Measurements from ENCODE around the gene NUP93.

The NUP93 gene

GRCh38 chr16:56773532-56773931 lies 43.6 kb downstream of the NUP93 start:
- TF ChIP-seq CTCF (IDR thresholded peaks at IDR 0.05; ENCODE audit: low read depth, low read length) = no peak
- DNase-seq (ENCODE audit: extremely low read depth, low read depth) = no peak

- TF ChIP-seq CTCF (IDR thresholded peaks at IDR 0.05; ENCODE audit: low read depth, low read length) = no peak
- no peak for DNase-seq (ENCODE audit: extremely low read depth, low read depth)
Observed at GRCh38 chr16:56774016-56774680, 44.2 kb downstream of the NUP93 start.

- DNase-seq (ENCODE audit: extremely low read depth, low read depth) = no peak
- no peak for TF ChIP-seq CTCF (IDR thresholded peaks at IDR 0.05; ENCODE audit: low read depth, low read length)
Observed at GRCh38 chr16:56775162-56775561, 45.2 kb downstream of the NUP93 start.

- DNase-seq (ENCODE audit: extremely low read depth, low read depth) = no peak
- TF ChIP-seq CTCF (IDR thresholded peaks at IDR 0.05; ENCODE audit: low read depth, low read length) = no peak
Observed at GRCh38 chr16:56776562-56776961, 46.6 kb downstream of the NUP93 start.

- no peak for TF ChIP-seq CTCF (IDR thresholded peaks at IDR 0.05; ENCODE audit: low read depth, low read length)
- DNase-seq (ENCODE audit: extremely low read depth, low read depth) = no peak
Observed at GRCh38 chr16:56777001-56777400, 47.1 kb downstream of the NUP93 start.

- TF ChIP-seq CTCF (IDR thresholded peaks at IDR 0.05; ENCODE audit: low read depth, low read length) = no peak
Observed at GRCh38 chr16:56777482-56777881, 47.6 kb downstream of the NUP93 start.

GRCh38 chr16:56779906-56780305 lies 50.0 kb downstream of the NUP93 start:
- TF ChIP-seq CTCF (IDR thresholded peaks at IDR 0.05; ENCODE audit: low read depth, low read length) = no peak
- DNase-seq (ENCODE audit: extremely low read depth, low read depth) = no peak

More at GRCh38 chr16:56777482-56777881, 47.6 kb downstream of the NUP93 start:
- peak; percentile 18 for DNase-seq (ENCODE audit: extremely low read depth, low read depth)

Measured in AG09319 (cell line).